ENCODE measurements around the gene PRICKLE4. TPM values are rescaled to one million over a fixed set of nuclear protein-coding genes. Genes with fewer than 3 reads are reported as not detected.

Gene PRICKLE4
- total and polyA plus RNA-seq, 2 of the 13 experiments (the other 11 are each of a cell fraction or from before 2014, with no cell fraction given) = 0.92 to 1.2 TPM

DNA sequence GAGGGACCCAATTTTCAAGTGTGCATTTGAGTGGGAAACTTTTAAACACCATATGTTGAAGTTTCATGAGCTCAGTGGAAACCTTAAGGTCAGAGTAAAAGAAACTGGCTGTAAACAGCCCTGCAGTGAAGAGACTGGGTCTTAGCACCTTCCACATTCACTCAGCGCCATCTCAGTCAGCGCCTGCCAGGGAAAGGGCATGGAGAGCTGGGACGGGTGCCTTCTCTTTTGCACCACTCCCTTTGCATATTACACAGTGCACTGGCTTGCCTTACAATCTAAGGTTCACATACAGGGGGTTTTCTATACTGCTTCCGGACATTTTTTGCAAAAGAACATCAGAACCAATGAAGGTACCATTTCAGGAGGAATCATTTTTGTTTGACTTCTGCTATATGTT, 11.4 kb downstream of the PRICKLE4 start:
- Histone ChIP-seq H3K4me3 (replicated peaks in 1 of 3; ENCODE audit: insufficient read depth in 1 of 3, low read depth in 2 of 3, low read length in 3 of 3) (no peak overlapping the region), H3K27me3 (ENCODE audit: control insufficient read depth in 1 of 2, insufficient read depth in 2 of 2, low read length in 2 of 2) (no peaks in the 10 kb centered on the region; a peak in 1 of 5 replicates), H3K9me3 (ENCODE audit: low read length) (no peaks in the 10 kb centered on the region), H3K4me2 (ENCODE audit: low read depth, low read length) (no peak overlapping the region), H4K20me1 (ENCODE audit: insufficient read depth, low read length) (no peaks in the 10 kb centered on the region), H3K9ac (ENCODE audit: insufficient read depth, low read depth, low read length) (no peak overlapping the region), H3K79me2 (ENCODE audit: insufficient read depth, low read length) (peaks cover 15% of the 10 kb centered on the region), H2AFZ (ENCODE audit: low read length) (no peak overlapping the region), H3K4me1 (ENCODE audit: insufficient read depth, low read length) (peaks cover 19% of the 10 kb centered on the region), H3K36me3 (replicated peaks in 1 of 2; ENCODE audit: control insufficient read depth in 1 of 2, insufficient read depth in 2 of 2, low read length in 2 of 2) (peaks cover 14 to 43% of the 10 kb centered on the region in 2 experiments), H3K27ac (ENCODE audit: extremely low read length, insufficient read depth, low read length) (no peak overlapping the region)
- FAIRE-seq (no peak), ATAC-seq (no peak), DNase-seq (ENCODE audit: low spot score) (no peak)
- intact Hi-C loops (cut with micrococcal nuclease; ENCODE audit: unreplicated experiment) = no loop called here
- POLR2A ChIA-PET = interaction anchor here (0.6 to 1.3 kb wide), 2 partner anchors 50 to 57 kb away, joined by 3 read pairs; no protein-coding TSS in a partner anchor
- no TSS peak for BruUV-seq (replicated peaks)
- CTCF ChIA-PET (ENCODE audit: low intra/inter-chr PET ratio, low total read pairs) = no interaction called here
- in situ Hi-C loops (cut with HindIII; ENCODE audit: extremely low pct_ligation_motif_present, low pct_unique_long_range_greater_than_20kb) = loop anchor here (25.0 kb wide), 1 partner anchor 420 kb away; the partner anchor contains the start of gene MRPS10
- TF ChIP-seq RAD51 (IDR thresholded peaks at IDR 0.05; ENCODE audit: borderline replicate concordance) (no peak), SMAD9 (CRISPR knock-in tag; IDR thresholded peaks at IDR 0.05) (no peak), SALL2 (CRISPR knock-in tag; IDR thresholded peaks at IDR 0.05) (no peak), RBFOX2 (IDR thresholded peaks at IDR 0.05; ENCODE audit: low read depth, low read length) (0 out of 2 replicates have a peak, but pooled peaks have one; percentile 14), ZNF850 (CRISPR knock-in tag; conservative IDR thresholded peaks at IDR 0.05) (no peak), AGO2 (optimal IDR thresholded peaks at IDR 0.05; ENCODE audit: low read depth, low read length) (peak; percentile 8), TCF12 (IDR thresholded peaks at IDR 0.05) (no peak), TCF12 (CRISPR knock-in tag; IDR thresholded peaks at IDR 0.05) (no peak), YEATS2 (CRISPR knock-in tag; IDR thresholded peaks at IDR 0.05; ENCODE audit: borderline replicate concordance) (no peak), EZH2 (conservative IDR thresholded peaks at IDR 0.05; ENCODE audit: low read depth, low read length) (no peak), ARHGAP35 (CRISPR knock-in tag; IDR thresholded peaks at IDR 0.05; ENCODE audit: borderline replicate concordance) (no peak), RBM22 (optimal IDR thresholded peaks at IDR 0.05; ENCODE audit: low read length) (peak; percentile 85), POLR2A (IDR thresholded peaks at IDR 0.05; ENCODE audit: insufficient read depth in 1 of 2, low read depth in 2 of 2, low read length in 2 of 2) (peak in 1 of 2 experiments; percentile 38; a peak in 1 of 4 replicates), ZNF556 (CRISPR knock-in tag; IDR thresholded peaks at IDR 0.05; ENCODE audit: borderline replicate concordance) (no peak), POLR2AphosphoS5 (IDR thresholded peaks at IDR 0.05; ENCODE audit: low read depth, low read length) (0 out of 2 replicates have a peak, but pooled peaks have one; percentile 1), TAF1 (CRISPR knock-in tag; IDR thresholded peaks at IDR 0.05) (no peak), ZSCAN21 (CRISPR knock-in tag; IDR thresholded peaks at IDR 0.05; ENCODE audit: borderline replicate concordance) (no peak)
- TF ChIP-seq, protein P1, sequence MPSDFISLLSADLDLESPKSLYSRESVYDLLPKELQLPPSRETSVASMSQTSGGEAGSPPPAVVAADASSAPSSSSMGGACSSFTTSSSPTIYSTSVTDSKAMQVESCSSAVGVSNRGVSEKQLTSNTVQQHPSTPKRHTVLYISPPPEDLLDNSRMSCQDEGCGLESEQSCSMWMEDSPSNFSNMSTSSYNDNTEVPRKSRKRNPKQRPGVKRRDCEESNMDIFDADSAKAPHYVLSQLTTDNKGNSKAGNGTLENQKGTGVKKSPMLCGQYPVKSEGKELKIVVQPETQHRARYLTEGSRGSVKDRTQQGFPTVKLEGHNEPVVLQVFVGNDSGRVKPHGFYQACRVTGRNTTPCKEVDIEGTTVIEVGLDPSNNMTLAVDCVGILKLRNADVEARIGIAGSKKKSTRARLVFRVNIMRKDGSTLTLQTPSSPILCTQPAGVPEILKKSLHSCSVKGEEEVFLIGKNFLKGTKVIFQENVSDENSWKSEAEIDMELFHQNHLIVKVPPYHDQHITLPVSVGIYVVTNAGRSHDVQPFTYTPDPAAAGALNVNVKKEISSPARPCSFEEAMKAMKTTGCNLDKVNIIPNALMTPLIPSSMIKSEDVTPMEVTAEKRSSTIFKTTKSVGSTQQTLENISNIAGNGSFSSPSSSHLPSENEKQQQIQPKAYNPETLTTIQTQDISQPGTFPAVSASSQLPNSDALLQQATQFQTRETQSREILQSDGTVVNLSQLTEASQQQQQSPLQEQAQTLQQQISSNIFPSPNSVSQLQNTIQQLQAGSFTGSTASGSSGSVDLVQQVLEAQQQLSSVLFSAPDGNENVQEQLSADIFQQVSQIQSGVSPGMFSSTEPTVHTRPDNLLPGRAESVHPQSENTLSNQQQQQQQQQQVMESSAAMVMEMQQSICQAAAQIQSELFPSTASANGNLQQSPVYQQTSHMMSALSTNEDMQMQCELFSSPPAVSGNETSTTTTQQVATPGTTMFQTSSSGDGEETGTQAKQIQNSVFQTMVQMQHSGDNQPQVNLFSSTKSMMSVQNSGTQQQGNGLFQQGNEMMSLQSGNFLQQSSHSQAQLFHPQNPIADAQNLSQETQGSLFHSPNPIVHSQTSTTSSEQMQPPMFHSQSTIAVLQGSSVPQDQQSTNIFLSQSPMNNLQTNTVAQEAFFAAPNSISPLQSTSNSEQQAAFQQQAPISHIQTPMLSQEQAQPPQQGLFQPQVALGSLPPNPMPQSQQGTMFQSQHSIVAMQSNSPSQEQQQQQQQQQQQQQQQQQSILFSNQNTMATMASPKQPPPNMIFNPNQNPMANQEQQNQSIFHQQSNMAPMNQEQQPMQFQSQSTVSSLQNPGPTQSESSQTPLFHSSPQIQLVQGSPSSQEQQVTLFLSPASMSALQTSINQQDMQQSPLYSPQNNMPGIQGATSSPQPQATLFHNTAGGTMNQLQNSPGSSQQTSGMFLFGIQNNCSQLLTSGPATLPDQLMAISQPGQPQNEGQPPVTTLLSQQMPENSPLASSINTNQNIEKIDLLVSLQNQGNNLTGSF (CRISPR knock-in tag; IDR thresholded peaks at IDR 0.05) = no peak
- TF ChIP-seq, protein P2, sequence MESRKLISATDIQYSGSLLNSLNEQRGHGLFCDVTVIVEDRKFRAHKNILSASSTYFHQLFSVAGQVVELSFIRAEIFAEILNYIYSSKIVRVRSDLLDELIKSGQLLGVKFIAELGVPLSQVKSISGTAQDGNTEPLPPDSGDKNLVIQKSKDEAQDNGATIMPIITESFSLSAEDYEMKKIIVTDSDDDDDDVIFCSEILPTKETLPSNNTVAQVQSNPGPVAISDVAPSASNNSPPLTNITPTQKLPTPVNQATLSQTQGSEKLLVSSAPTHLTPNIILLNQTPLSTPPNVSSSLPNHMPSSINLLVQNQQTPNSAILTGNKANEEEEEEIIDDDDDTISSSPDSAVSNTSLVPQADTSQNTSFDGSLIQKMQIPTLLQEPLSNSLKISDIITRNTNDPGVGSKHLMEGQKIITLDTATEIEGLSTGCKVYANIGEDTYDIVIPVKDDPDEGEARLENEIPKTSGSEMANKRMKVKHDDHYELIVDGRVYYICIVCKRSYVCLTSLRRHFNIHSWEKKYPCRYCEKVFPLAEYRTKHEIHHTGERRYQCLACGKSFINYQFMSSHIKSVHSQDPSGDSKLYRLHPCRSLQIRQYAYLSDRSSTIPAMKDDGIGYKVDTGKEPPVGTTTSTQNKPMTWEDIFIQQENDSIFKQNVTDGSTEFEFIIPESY (CRISPR knock-in tag; IDR thresholded peaks at IDR 0.05) = peak; percentile 19; the same call in 1 of the 2 replicates
- 95% methylated on average over 4 of the region's 4 CpGs for WGBS (ENCODE audit: low lambda C conversion rate)

Measured in HepG2 (cell line).